ENCODE measurements around the gene TAOK2.
"Not testable (repeated sequence)": the region's sequence is repeated elsewhere in the genome, so short reads cannot be mapped to it uniquely, and the experiment has no call there.

Gene TAOK2

DNA sequence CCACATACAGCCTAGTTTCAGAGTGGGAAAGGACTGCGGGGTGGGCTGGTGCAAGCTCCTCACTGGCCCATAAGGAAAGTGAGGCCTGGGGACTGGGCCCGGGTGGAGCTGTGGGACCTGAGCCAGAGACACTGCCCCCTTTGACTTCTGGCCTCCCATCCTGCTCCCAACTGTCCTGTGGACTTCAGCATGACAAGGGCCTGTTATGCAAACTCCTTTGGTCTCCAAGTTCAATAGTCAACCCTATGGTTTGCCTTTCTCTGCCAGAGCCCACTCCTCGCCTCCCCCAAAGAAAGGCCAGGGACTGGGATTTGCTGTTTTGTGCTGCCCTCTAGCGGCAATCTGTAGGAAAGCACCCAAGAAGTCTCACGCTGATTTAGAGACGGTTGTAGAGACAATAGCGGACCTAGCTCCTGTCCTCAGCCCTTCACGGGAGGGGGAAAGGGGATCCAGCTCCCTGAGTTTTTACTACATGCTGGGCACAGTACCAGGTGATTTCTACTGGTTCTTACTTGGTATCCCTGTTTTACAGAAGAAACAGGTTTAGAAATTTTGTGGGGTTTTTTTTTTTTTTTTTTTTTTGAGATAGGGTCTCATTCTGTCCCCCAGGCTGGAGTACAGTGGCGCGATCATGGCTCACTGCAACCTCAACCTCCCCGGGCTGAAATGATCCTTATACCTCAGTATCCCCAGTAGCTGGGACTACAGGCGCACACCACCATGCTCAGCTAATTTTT is 58.6 kb downstream of the TAOK2 start:
- peaks cover 24 to 66% of the 10 kb centered on the region in 2 donors for H3K27me3 ChIP-seq (ENCODE audit: control insufficient read depth in 1 of 2, insufficient read depth in 2 of 2, low read length in 2 of 2)
- no peak overlapping the region for H3K27ac ChIP-seq (ENCODE audit: low read depth, low read length)
- no peak overlapping the region for H3K9ac ChIP-seq (ENCODE audit: low read length)
- no peaks in the 10 kb centered on the region for H3K36me3 ChIP-seq (ENCODE audit: insufficient read depth, low read length)
- no peaks in the 10 kb centered on the region for H3K9me3 ChIP-seq (ENCODE audit: low read length)
- no peaks in the 10 kb centered on the region for H3K4me1 ChIP-seq (ENCODE audit: insufficient read depth, low read length)
- H3K4me3 ChIP-seq (ENCODE audit: low read depth in 1 of 2, low read length in 2 of 2): no peak overlapping the region

DNA sequence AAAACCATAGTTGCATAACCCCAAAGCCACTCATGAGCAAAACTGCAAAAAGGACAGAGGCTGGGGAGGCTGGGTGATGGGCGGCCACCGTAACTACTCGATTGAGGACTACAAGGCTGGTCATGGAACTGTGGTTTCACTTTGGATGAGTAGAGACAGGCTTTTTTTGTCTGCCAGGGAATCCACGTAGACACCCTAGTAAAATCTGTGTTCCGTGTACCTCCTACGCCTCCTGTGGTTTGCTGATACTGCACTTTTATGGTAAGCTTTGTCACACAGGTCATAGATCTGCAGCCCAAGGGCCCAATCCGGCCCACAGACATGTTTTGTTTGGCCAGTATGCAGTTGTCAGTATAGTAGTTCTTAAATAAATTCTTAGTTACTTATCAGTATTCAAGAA is 59.6 kb downstream of the TAOK2 start:
- no peak overlapping the region for H3K9ac ChIP-seq (ENCODE audit: low read length)
- no peak overlapping the region for H3K4me3 ChIP-seq (ENCODE audit: low read depth in 1 of 2, low read length in 2 of 2)
- no peaks in the 10 kb centered on the region for H3K4me1 ChIP-seq (ENCODE audit: insufficient read depth, low read length)
- no peaks in the 10 kb centered on the region for H3K36me3 ChIP-seq (ENCODE audit: insufficient read depth, low read length)
- H3K9me3 ChIP-seq (ENCODE audit: low read length): no peaks in the 10 kb centered on the region
- no peak overlapping the region for H3K27ac ChIP-seq (ENCODE audit: low read depth, low read length)
- peaks cover 24 to 62% of the 10 kb centered on the region in 2 donors for H3K27me3 ChIP-seq (ENCODE audit: control insufficient read depth in 1 of 2, insufficient read depth in 2 of 2, low read length in 2 of 2)

DNA sequence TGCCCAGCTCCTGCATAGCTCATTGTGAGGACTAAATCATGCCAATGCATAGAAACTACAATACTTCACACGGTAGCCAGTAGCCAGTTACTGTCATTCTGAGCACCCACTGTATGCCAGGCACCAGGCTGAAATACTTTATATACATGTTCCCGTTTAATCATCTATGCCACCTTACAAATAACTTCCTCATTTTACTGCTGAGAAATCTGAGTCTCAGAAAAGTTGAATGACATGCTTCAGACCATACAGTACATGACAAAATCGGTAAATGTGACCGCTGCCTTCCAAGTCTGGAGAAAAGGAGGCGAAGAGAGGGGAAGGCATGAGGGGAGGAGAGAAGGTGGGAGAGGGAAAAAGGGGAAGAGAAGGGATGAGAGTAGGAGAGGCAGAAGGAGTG is 66.6 kb downstream of the TAOK2 start:
- Histone ChIP-seq H3K27ac (ENCODE audit: low read depth, low read length) (no peak overlapping the region), H3K9ac (ENCODE audit: low read length) (no peak overlapping the region), H3K27me3 (ENCODE audit: control insufficient read depth in 1 of 2, insufficient read depth in 2 of 2, low read length in 2 of 2) (peaks cover 0 to 2% of the 10 kb centered on the region in 2 donors), H3K4me1 (ENCODE audit: insufficient read depth, low read length) (no peaks in the 10 kb centered on the region), H3K9me3 (ENCODE audit: low read length) (no peaks in the 10 kb centered on the region), H3K36me3 (ENCODE audit: insufficient read depth, low read length) (no peaks in the 10 kb centered on the region), H3K4me3 (ENCODE audit: low read depth in 1 of 2, low read length in 2 of 2) (no peak overlapping the region)

DNA sequence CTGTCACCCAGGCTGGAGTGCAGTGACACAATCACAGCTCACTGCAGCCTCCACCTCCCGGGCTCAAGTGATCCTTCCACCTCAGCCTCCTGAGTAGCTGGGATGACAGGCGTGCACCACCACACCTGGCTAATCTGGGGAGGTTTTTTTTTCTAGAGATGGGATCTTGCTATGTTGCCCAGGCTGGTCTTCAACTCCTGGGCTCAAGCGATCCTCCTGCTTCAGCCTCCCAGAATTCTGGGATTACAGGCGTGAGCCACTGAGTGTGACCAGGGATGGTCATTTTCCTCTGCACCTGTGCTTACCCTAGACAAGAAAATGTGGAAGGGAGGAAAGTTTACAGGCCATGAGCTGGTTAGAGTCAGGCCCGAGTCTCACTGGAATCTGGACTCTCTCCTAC is 67.0 kb downstream of the TAOK2 start:
- not testable (repeated sequence) for H3K27me3 ChIP-seq (ENCODE audit: control insufficient read depth in 1 of 2, insufficient read depth in 2 of 2, low read length in 2 of 2); H3K4me3 ChIP-seq (ENCODE audit: low read depth in 1 of 2, low read length in 2 of 2); H3K36me3 ChIP-seq (ENCODE audit: insufficient read depth, low read length); H3K9ac ChIP-seq (ENCODE audit: low read length); H3K4me1 ChIP-seq (ENCODE audit: insufficient read depth, low read length); H3K9me3 ChIP-seq (ENCODE audit: low read length); H3K27ac ChIP-seq (ENCODE audit: low read depth, low read length)

DNA sequence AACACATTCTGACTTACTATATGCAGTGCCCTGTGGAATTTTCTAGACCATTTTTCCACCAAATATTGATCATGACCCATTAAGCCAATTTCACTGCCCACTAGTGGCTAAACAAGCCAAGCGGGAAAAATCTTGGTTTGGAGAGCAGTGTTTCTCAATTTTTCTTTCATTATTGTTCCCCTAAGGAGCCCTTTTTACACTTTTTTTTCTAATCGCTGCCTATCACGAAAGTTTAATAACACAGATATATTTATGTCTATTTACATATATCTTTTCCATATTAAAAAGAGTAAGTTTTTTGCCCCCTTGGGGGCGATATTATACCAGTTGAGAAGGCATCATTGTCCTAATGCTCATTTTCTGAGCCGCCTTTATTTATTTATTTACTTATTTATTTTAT is 68.2 kb downstream of the TAOK2 start:
- Histone ChIP-seq H3K4me3 (ENCODE audit: low read depth in 1 of 2, low read length in 2 of 2) (no peak overlapping the region), H3K27me3 (ENCODE audit: control insufficient read depth in 1 of 2, insufficient read depth in 2 of 2, low read length in 2 of 2) (no peaks in the 10 kb centered on the region)

More for the DNA sequence above, 68.2 kb downstream of the TAOK2 start:
- Histone ChIP-seq H3K27ac (ENCODE audit: low read depth, low read length) (no peak overlapping the region), H3K4me1 (ENCODE audit: insufficient read depth, low read length) (no peaks in the 10 kb centered on the region), H3K36me3 (ENCODE audit: insufficient read depth, low read length) (no peaks in the 10 kb centered on the region), H3K9ac (ENCODE audit: low read length) (no peak overlapping the region), H3K9me3 (ENCODE audit: low read length) (no peaks in the 10 kb centered on the region)
